ENCODE results near the gene DIO3.

DNA sequence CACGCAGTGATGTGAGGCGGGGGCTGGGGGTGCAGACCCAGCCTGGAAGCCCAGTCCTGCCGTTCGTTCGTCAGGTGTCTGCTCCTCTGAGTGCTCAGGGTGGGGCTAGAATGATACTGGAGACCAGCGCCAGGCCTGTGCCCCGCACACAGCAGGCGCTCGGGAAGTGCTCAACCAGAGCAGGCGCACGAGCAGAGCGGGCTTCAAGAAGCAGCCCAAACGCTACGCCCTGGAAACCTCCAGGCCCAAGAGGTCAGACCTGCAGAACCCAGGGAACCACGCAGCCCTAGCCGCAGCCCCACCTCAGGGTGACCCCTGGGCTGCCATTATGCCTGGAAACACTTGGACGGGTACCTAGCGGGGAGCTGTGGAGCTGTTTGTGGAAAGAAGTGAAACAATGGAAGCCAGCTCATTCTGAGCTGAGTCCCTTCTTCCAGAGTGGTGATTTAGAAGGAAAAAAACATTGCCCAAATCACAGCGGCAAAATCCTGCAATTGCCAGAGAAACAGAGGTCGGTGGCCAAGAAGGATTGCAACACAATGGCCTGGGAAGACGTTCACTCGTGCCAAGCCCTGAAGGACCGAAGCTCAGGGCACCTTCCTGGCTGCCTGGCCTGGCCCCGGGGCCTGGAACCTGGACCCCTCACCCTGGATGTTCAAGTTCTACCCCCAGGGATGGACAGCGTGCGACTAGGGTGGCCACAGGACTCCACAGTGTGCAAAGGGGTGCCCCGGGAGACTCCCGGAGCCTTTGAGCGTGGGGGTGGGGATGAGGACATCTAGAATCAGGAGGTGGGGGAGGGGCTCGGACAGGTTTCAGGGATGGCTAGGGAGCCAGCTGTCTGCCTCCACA is 40.4 kb upstream of the DIO3 start:
- TF ChIP-seq SIN3A (IDR thresholded peaks at IDR 0.05; ENCODE audit: borderline replicate concordance, insufficient read depth, low read length): no peak
- TF ChIP-seq TAF1 (IDR thresholded peaks at IDR 0.05; ENCODE audit: borderline replicate concordance, insufficient read depth, low read length): no peak
- no peak for TF ChIP-seq POLR2AphosphoS5 (IDR thresholded peaks at IDR 0.05; ENCODE audit: low read depth, low read length)
- TF ChIP-seq, protein P1, sequence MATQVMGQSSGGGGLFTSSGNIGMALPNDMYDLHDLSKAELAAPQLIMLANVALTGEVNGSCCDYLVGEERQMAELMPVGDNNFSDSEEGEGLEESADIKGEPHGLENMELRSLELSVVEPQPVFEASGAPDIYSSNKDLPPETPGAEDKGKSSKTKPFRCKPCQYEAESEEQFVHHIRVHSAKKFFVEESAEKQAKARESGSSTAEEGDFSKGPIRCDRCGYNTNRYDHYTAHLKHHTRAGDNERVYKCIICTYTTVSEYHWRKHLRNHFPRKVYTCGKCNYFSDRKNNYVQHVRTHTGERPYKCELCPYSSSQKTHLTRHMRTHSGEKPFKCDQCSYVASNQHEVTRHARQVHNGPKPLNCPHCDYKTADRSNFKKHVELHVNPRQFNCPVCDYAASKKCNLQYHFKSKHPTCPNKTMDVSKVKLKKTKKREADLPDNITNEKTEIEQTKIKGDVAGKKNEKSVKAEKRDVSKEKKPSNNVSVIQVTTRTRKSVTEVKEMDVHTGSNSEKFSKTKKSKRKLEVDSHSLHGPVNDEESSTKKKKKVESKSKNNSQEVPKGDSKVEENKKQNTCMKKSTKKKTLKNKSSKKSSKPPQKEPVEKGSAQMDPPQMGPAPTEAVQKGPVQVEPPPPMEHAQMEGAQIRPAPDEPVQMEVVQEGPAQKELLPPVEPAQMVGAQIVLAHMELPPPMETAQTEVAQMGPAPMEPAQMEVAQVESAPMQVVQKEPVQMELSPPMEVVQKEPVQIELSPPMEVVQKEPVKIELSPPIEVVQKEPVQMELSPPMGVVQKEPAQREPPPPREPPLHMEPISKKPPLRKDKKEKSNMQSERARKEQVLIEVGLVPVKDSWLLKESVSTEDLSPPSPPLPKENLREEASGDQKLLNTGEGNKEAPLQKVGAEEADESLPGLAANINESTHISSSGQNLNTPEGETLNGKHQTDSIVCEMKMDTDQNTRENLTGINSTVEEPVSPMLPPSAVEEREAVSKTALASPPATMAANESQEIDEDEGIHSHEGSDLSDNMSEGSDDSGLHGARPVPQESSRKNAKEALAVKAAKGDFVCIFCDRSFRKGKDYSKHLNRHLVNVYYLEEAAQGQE (IDR thresholded peaks at IDR 0.05; ENCODE audit: insufficient read depth in 1 of 2, low read depth in 2 of 2, low read length in 2 of 2): no peak

All from PFSK-1 (cell line).